Measurements from ENCODE around the gene ADD3. TPM values are rescaled to one million over a fixed set of nuclear protein-coding genes. Genes with fewer than 3 reads are reported as not detected.
A peak's percentile ranks its signal among the peaks of the same experiment; 100 is the strongest.

Gene ADD3
- total RNA-seq, 2 donors from 2014 or later, result 183 to 241 TPM

- Mint-ChIP-seq H3K4me3 (no peak overlapping the region), H3K9me3 (no peaks in the 10 kb centered on the region), H3K27me3 (ENCODE audit: insufficient read depth) (peaks cover 95% of the 10 kb centered on the region), H3K27ac (no peak overlapping the region), H3K4me1 (peaks cover 42% of the 10 kb centered on the region), H3K36me3 (ENCODE audit: low read depth) (no peaks in the 10 kb centered on the region)
- Histone ChIP-seq H3K9ac (ENCODE audit: extremely low read depth, low read length, poor library complexity, severe bottlenecking) (no peak overlapping the region), H3K27ac (ENCODE audit: low read depth, low read length) (no peak overlapping the region), H3K9me3 (ENCODE audit: control insufficient read depth, low read length) (no peaks in the 10 kb centered on the region), H3K4me1 (ENCODE audit: control insufficient read depth, insufficient read depth, low read length) (peaks cover 33% of the 10 kb centered on the region), H3K27me3 (ENCODE audit: control insufficient read depth, insufficient read depth, low read length, poor library complexity, severe bottlenecking) (peaks cover 86% of the 10 kb centered on the region), H3K4me3 (ENCODE audit: low read length) (peak overlapping the region; percentile 38), H3K36me3 (ENCODE audit: control insufficient read depth, insufficient read depth, low read length) (no peaks in the 10 kb centered on the region)
- peak; percentile 79 for DNase-seq
- TF ChIP-seq, protein P1, sequence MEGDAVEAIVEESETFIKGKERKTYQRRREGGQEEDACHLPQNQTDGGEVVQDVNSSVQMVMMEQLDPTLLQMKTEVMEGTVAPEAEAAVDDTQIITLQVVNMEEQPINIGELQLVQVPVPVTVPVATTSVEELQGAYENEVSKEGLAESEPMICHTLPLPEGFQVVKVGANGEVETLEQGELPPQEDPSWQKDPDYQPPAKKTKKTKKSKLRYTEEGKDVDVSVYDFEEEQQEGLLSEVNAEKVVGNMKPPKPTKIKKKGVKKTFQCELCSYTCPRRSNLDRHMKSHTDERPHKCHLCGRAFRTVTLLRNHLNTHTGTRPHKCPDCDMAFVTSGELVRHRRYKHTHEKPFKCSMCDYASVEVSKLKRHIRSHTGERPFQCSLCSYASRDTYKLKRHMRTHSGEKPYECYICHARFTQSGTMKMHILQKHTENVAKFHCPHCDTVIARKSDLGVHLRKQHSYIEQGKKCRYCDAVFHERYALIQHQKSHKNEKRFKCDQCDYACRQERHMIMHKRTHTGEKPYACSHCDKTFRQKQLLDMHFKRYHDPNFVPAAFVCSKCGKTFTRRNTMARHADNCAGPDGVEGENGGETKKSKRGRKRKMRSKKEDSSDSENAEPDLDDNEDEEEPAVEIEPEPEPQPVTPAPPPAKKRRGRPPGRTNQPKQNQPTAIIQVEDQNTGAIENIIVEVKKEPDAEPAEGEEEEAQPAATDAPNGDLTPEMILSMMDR (conservative IDR thresholded peaks at IDR 0.05), result no peak
- WGBS, 2 experiments (ENCODE audit: insufficient coverage in 1 of 2, insufficient read length in 1 of 2), result 1 to 8% methylated on average over 7 to 9 of the region's 10 CpGs
These were observed 161.1 kb downstream of the ADD3 start for GRCh38 chr10:110168601-110169481.

GRCh38 chr10:110169586-110169985 is 161.8 kb downstream of the ADD3 start:
- H3K4me3 Mint-ChIP-seq, result no peak overlapping the region
- H3K27ac Mint-ChIP-seq, result no peak overlapping the region
- 25% methylated on average over 1 of the region's 1 CpG; no CpG with 5 or more reads in 1 of the 2 experiments for WGBS, 2 experiments (ENCODE audit: insufficient coverage in 1 of 2, insufficient read length in 1 of 2)

DNA sequence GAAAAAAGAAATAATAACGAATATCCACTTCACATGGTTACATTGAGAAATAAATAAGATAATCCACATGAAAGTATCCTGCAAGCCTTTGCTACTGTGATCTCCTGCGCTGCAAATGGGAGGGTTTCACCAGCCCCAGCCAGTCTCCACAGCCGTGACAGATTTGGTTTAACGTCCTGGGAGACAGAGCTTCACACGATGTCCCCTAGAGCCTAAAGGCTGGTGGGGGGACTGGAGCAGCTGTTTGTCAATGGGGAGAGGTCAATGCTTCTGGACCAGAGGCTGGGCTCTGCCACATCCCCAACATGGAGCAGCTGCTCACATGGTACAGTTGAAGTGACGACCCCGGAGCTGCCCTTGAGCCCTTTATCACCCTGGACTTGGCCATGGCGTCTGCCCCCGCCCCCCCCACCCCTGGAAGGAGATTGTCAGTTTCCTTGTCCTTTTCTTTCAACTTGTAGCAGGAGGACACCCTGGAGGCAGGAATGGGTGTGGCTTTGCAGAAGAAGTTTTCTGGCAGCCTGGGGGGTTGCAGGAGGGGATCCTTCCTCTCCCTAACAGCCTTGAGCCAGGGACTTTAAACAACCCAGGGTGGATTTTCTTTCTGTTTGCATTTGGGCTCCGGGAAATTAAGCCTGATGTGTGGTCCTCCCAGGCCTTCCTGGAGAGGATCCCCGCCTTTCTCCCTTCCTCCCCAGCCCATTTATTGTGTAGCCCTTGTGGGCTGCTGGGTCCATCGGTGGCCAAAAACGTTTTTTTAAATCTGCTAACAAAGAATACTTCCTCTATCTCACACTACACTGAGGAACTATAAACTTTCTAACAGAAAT is 162.6 kb downstream of the ADD3 start:
- Mint-ChIP-seq H3K27me3 (ENCODE audit: insufficient read depth) (peaks cover 97% of the 10 kb centered on the region), H3K4me1 (peaks cover 37% of the 10 kb centered on the region), H3K9me3 (no peaks in the 10 kb centered on the region), H3K4me3 (no peak overlapping the region), H3K36me3 (ENCODE audit: low read depth) (no peaks in the 10 kb centered on the region), H3K27ac (no peak overlapping the region)
- Histone ChIP-seq H3K9ac (ENCODE audit: extremely low read depth, low read length, poor library complexity, severe bottlenecking) (no peak overlapping the region), H3K9me3 (ENCODE audit: control insufficient read depth, low read length) (no peaks in the 10 kb centered on the region), H3K4me1 (ENCODE audit: control insufficient read depth, insufficient read depth, low read length) (peaks cover 32% of the 10 kb centered on the region), H3K36me3 (ENCODE audit: control insufficient read depth, insufficient read depth, low read length) (no peaks in the 10 kb centered on the region), H3K27ac (ENCODE audit: low read depth, low read length) (no peak overlapping the region), H3K27me3 (ENCODE audit: control insufficient read depth, insufficient read depth, low read length, poor library complexity, severe bottlenecking) (peaks cover 75% of the 10 kb centered on the region), H3K4me3 (ENCODE audit: low read length) (no peak overlapping the region)
- TF ChIP-seq, protein P1 (conservative IDR thresholded peaks at IDR 0.05), result peak; percentile 47
- WGBS, 2 experiments (ENCODE audit: insufficient coverage in 1 of 2, insufficient read length in 1 of 2), result 8 to 10% methylated on average over 4 to 12 of the region's 13 CpGs
- peak; percentile 71 for DNase-seq

More at GRCh38 chr10:110169586-110169985, 161.8 kb downstream of the ADD3 start:
- peak; percentile 50 for DNase-seq
- Histone ChIP-seq H3K27ac (ENCODE audit: low read depth, low read length) (no peak overlapping the region), H3K9me3 (ENCODE audit: control insufficient read depth, low read length) (no peaks in the 10 kb centered on the region), H3K36me3 (ENCODE audit: control insufficient read depth, insufficient read depth, low read length) (no peaks in the 10 kb centered on the region), H3K27me3 (ENCODE audit: control insufficient read depth, insufficient read depth, low read length, poor library complexity, severe bottlenecking) (peaks cover 78% of the 10 kb centered on the region), H3K4me1 (ENCODE audit: control insufficient read depth, insufficient read depth, low read length) (peaks cover 32% of the 10 kb centered on the region), H3K9ac (ENCODE audit: extremely low read depth, low read length, poor library complexity, severe bottlenecking) (no peak overlapping the region), H3K4me3 (ENCODE audit: low read length) (no peak overlapping the region)
- H3K27me3 Mint-ChIP-seq (ENCODE audit: insufficient read depth), result peaks cover 95% of the 10 kb centered on the region
- H3K4me1 Mint-ChIP-seq, result peaks cover 37% of the 10 kb centered on the region
- H3K9me3 Mint-ChIP-seq, result no peaks in the 10 kb centered on the region
- no peaks in the 10 kb centered on the region for H3K36me3 Mint-ChIP-seq (ENCODE audit: low read depth)
- TF ChIP-seq, protein P1 (conservative IDR thresholded peaks at IDR 0.05), result no peak
